22Rv1 (cell line): Measurements from ENCODE around the gene ARHGEF28.

Experiments
- CTCF ChIP-seq: fragments of 450-650 bp; IDR thresholded peaks from 2 replicates; pipeline ENCODE4 v1.5.1; 2017; ENCODE audit warnings: mild to moderate bottlenecking
- ZFX ChIP-seq: fragments of 450-650 bp; IDR thresholded peaks from 2 replicates; pipeline ENCODE4 v1.6.1; 2017; ENCODE audit warnings: antibody characterized with exemption, borderline replicate concordance

- TF ChIP-seq CTCF (no peak), ZFX (no peak)
Measured at GRCh38 chr5:73892218-73892617, 266.2 kb downstream of the ARHGEF28 start.
